Kidney (tissue), 14 donors: Measurements from ENCODE around the gene FITM1. TPM values are rescaled to one million over a fixed set of nuclear protein-coding genes. Genes with fewer than 3 reads are reported as not detected.
A peak's percentile ranks its signal among the peaks of the same experiment; 100 is the strongest.

Experiments
- DNase-seq, 5 donors: peaks; one replicate each; pipeline ENCODE4 v3.0.0-alpha.2; 2013 to 2020
- FAIRE-seq: peaks from 2 replicates; lab custom pipeline; 2012; peaks lifted over from hg19 to GRCh38; lab: Jason Lieb, UNC
- H3K27ac ChIP-seq, 2 donors: one replicate each; pipeline ENCODE4 v1.7.0; 2013; ENCODE audit warnings: low read depth in 2 of 2, low read length in 2 of 2, inconsistent platforms in 1 of 2
- H3K27me3 ChIP-seq: one replicate; pipeline ENCODE4 v1.7.1; 2013; ENCODE audit warnings: low read length, inconsistent platforms; ENCODE audit not compliant: control insufficient read depth, insufficient read depth
- H3K36me3 ChIP-seq, 3 donors: one replicate each; pipeline versions ENCODE4 v1.7.0 to v1.7.1; 2013; ENCODE audit warnings: low read length in 3 of 3, control low read depth in 1 of 3, inconsistent platforms in 1 of 3; ENCODE audit not compliant: insufficient read depth in 3 of 3, control insufficient read depth in 2 of 3
- H3K4me1 ChIP-seq, 3 donors: one replicate each; pipeline versions ENCODE4 v1.7.0 to v1.7.1; 2013; ENCODE audit warnings: low read length in 3 of 3, inconsistent platforms in 1 of 3, low read depth in 1 of 3; ENCODE audit not compliant: control insufficient read depth in 2 of 3, insufficient read depth in 2 of 3
- H3K4me3 ChIP-seq, 3 donors: one replicate each; pipeline versions ENCODE4 v1.7.0 to v1.8.1; 2013; ENCODE audit warnings: low read length in 3 of 3, control low read depth in 1 of 3, inconsistent platforms in 1 of 3
- H3K9ac ChIP-seq, 3 donors: one replicate each; pipeline versions ENCODE4 v1.7.0 to v1.7.1; 2013; ENCODE audit warnings: low read length in 3 of 3, control low read depth in 1 of 3, inconsistent platforms in 1 of 3
- H3K9me3 ChIP-seq, 3 donors: one replicate each; pipeline versions ENCODE4 v1.7.0 to v1.7.1; 2013; ENCODE audit warnings: low read length in 3 of 3, control low read depth in 1 of 3, inconsistent platforms in 1 of 3; ENCODE audit not compliant: control insufficient read depth in 2 of 3, insufficient read depth in 1 of 3
- intact Hi-C: fragments of 100-400 bp; cut with DNase I; formaldehyde crosslinking; loops from one replicate; pipeline ENCODE4 v1.11.1; 2022
- polyA plus RNA-seq: library from polyadenylated mRNA; stranded (reverse); fragments of 350-450 nt; fragmentation: Illumina TruSeq; extraction: RNeasy Lipid Tissue Mini Kit (QIAGEN cat#74804); gene quantifications from one replicate; pipeline ENCODE4 v1.2.3, GENCODE V29; 2014; ENCODE audit warnings: low read depth, low replicate concordance; ENCODE audit not compliant: insufficient read depth
- total RNA-seq: library from RNA; stranded (reverse); fragmentation: NEBNext Ultra II Directional; extraction: Animal tissue kit (Norgen Biotek cat#: 25700); gene quantifications from one replicate; pipeline ENCODE4 v1.2.1, GENCODE V29; 2021
- TF ChIP-seq, protein P1 (sequence below): IDR thresholded peaks from 3 replicates; pipeline ENCODE4 v1.5.1; 2012; ENCODE audit warnings: mild to moderate bottlenecking, moderate library complexity, borderline replicate concordance; ENCODE audit not compliant: insufficient read depth; ENCODE audit errors: extremely low read depth
- donor health status: control.
- donor health status: control.
- donor health status: control.
- donor health status: control.
- donor health status: control.
- donor health status: DM: yes; HTN: yes; CAD: no.
- donor health status: Normal renal cell carcinoma (clear cell type).

FITM1 gene
- total and polyA plus RNA-seq, 2 donors from 2014 or later = 1.2 to 1.3 TPM

DNA sequence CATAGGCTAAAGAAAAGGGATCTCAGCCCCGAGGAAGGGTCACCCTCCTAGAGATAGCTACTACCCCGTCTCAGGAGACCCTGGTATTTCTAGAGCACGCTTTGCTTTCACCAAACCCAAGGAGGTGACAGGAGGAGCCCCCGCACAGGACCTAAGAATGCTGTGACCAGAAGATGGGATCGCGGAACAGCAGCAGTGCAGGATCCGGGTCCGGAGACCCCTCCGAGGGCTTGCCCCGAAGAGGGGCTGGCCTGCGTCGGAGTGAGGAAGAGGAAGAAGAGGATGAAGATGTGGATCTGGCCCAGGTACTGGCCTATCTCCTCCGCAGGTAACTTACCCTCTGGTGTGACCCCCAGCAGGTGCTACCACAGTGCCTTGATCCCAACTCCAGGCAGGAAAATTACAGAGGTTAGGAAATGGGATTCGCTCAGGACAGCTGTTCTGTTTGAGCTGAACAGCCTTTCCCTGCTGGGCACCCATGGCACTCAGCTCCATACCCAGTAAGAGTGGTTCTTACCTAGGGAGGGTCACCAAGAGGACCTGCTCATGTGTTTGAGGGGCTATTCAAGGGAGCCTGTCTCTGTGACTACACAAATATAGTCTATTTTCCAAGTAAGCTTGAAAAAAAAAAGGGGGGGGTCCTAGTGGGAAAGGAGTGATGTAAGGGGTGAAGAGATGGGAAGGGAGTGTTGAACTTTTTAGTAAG lies 14.9 kb upstream of the FITM1 start:
- Histone ChIP-seq H3K27me3 (no peaks in the 10 kb centered on the region), H3K4me1 (peaks cover 0 to 22% (median 10%) of the 10 kb centered on the region in 3 donors), H3K9ac (peak overlapping the region; percentile 65 to 88 (median 83)), H3K27ac (peak overlapping the region; percentile 62 to 99), H3K4me3 (peak overlapping the region; percentile 73 to 93 (median 88)), H3K9me3 (no peaks in the 10 kb centered on the region), H3K36me3 (peaks cover 8 to 29% (median 20%) of the 10 kb centered on the region in 3 donors)
- DNase-seq = peak in 1 of 5 donors; percentile 80
- TF ChIP-seq, protein P1, sequence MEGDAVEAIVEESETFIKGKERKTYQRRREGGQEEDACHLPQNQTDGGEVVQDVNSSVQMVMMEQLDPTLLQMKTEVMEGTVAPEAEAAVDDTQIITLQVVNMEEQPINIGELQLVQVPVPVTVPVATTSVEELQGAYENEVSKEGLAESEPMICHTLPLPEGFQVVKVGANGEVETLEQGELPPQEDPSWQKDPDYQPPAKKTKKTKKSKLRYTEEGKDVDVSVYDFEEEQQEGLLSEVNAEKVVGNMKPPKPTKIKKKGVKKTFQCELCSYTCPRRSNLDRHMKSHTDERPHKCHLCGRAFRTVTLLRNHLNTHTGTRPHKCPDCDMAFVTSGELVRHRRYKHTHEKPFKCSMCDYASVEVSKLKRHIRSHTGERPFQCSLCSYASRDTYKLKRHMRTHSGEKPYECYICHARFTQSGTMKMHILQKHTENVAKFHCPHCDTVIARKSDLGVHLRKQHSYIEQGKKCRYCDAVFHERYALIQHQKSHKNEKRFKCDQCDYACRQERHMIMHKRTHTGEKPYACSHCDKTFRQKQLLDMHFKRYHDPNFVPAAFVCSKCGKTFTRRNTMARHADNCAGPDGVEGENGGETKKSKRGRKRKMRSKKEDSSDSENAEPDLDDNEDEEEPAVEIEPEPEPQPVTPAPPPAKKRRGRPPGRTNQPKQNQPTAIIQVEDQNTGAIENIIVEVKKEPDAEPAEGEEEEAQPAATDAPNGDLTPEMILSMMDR = no peak
- intact Hi-C loops = no loop called here
- no peak for FAIRE-seq

GRCh38 chr14:24116128-24116814 lies 14.2 kb upstream of the FITM1 start:
- intact Hi-C loops = no loop called here
- peaks cover 9 to 36% (median 25%) of the 10 kb centered on the region in 3 donors for H3K36me3 ChIP-seq
- H3K27ac ChIP-seq = no peak overlapping the region
- peak overlapping the region; percentile 8 to 93 (median 73) for H3K4me3 ChIP-seq
- H3K4me1 ChIP-seq = peaks cover 0 to 20% (median 10%) of the 10 kb centered on the region in 3 donors
- peak in 2 of 5 donors; percentile 17 to 24 for DNase-seq
- no peaks in the 10 kb centered on the region for H3K27me3 ChIP-seq
- TF ChIP-seq, protein P1 = no peak
- FAIRE-seq = no peak
- H3K9me3 ChIP-seq = no peaks in the 10 kb centered on the region
- peak overlapping the region in 2 of 3 donors; percentile 2 to 65 for H3K9ac ChIP-seq

GRCh38 chr14:24117179-24117578 lies 13.3 kb upstream of the FITM1 start:
- Histone ChIP-seq H3K9me3 (no peaks in the 10 kb centered on the region), H3K9ac (no peak overlapping the region), H3K4me3 (no peak overlapping the region), H3K36me3 (peaks cover 9 to 43% (median 31%) of the 10 kb centered on the region in 3 donors), H3K27ac (no peak overlapping the region), H3K4me1 (peaks cover 0 to 20% (median 10%) of the 10 kb centered on the region in 3 donors), H3K27me3 (no peaks in the 10 kb centered on the region)
- DNase-seq (peak in 1 of 5 donors; percentile 61), FAIRE-seq (no peak)
- TF ChIP-seq, protein P1 = no peak
- intact Hi-C loops = no loop called here
